ENCODE data around the gene NEURL3.
A peak's percentile ranks its signal among the peaks of the same experiment; 100 is the strongest.

- TF ChIP-seq CTCF (IDR thresholded peaks at IDR 0.05) = peak; percentile 78 to 100 (median 98)
- TF ChIP-seq POLR2A (IDR thresholded peaks at IDR 0.05) = no peak
Measured at GRCh38 chr2:96507957-96508520, 2.9 kb upstream of the NEURL3 start.
